ENCODE results near the gene FAM163A.

DNA sequence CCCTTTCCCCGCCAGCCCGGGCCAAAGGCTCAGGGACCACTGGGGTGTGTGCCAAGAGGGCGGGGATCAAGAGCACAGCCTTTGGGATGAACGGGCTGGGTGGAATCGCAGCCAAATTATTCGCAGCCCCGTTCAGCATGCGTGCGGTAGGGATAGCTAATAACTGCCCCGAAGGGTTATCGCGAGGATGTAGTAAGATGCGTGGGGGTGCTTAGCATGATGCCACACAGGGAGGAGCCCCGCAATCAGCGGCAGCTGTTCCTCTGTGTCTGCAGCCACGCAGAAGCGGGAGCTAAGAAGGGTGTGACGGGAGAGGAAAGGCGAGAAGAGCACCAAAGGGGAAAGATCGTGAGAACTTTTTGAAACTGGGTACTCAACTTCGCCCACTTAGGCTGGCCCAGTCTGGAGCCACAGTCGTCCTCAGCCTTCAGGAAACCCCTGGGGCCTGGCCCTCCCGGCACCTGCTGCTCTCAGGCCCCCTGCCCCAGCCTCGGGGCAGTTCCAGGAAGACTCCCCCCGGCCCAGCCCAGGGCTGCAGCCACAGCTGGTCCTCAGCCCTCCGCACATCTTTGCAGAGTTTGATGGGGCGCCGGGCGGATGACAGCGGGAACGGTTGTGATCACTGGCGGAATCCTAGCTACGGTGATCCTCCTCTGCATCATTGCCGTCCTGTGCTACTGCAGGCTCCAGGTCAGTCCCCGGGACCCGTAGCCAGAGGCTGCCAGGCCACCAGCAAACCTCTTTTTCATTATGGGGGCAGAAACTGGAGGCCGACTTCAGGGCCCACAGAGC lies 69.6 kb downstream of the FAM163A start:
- no peak for TF ChIP-seq POLR2A (IDR thresholded peaks at IDR 0.05)
- TF ChIP-seq, protein P1, sequence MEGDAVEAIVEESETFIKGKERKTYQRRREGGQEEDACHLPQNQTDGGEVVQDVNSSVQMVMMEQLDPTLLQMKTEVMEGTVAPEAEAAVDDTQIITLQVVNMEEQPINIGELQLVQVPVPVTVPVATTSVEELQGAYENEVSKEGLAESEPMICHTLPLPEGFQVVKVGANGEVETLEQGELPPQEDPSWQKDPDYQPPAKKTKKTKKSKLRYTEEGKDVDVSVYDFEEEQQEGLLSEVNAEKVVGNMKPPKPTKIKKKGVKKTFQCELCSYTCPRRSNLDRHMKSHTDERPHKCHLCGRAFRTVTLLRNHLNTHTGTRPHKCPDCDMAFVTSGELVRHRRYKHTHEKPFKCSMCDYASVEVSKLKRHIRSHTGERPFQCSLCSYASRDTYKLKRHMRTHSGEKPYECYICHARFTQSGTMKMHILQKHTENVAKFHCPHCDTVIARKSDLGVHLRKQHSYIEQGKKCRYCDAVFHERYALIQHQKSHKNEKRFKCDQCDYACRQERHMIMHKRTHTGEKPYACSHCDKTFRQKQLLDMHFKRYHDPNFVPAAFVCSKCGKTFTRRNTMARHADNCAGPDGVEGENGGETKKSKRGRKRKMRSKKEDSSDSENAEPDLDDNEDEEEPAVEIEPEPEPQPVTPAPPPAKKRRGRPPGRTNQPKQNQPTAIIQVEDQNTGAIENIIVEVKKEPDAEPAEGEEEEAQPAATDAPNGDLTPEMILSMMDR (IDR thresholded peaks at IDR 0.05), result no peak

Data from adrenal gland (tissue), 5 donors.